AG20443 (cell line): ENCODE measurements around the gene P2RX7.
"Not testable (repeated sequence)": the region's sequence is repeated elsewhere in the genome, so short reads cannot be mapped to it uniquely, and the experiment has no call there.

Source experiments
- DNase-seq: peaks from one replicate; pipeline ENCODE4 v3.0.0; 2012; ENCODE audit warnings: low spot score, mixed read lengths

Gene P2RX7

DNA sequence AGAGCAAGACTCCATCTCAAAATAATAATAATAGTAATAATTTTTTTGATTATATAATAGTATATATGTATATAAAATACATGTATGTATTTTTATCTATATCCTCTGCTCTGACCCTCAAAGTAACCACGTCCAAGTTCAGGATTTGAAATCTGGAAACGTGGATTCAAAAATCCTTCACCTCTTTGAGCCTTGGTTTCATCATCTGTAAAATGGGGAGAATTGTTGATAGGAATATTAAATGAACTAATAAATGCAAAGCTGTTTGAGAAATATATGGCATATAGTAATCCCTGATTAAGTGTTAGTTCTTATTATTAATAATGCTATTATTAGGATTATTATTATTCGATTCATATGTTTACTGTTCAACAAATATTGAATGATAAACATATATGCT, 2.6 kb downstream of the P2RX7 start:
- DNase-seq: no peak

DNA sequence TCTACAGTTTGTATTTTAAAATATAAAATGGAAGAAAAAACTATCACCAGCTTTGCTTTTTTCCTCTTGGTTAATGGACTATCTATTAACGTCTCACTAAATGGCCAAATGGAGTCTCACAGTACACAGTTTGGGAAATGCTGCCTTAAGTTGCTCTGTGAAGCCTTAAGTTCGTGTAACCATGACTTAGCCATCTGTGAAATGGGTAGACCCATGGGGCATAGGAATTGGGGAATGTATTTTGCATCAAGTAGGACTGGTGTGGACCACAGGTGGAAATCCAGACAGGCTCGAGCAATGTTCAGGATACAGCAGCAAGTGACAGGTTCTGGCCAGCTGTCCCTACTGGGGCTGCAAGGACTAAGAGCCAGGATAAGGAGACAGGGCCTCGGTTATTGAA, 4.8 kb downstream of the P2RX7 start:
- DNase-seq: no peak

- no peak for DNase-seq
Measured at GRCh38 chr12:121138284-121138683, 5.6 kb downstream of the P2RX7 start.

GRCh38 chr12:121139286-121139685, 6.6 kb downstream of the P2RX7 start:
- DNase-seq: no peak

GRCh38 chr12:121142171-121142950, 9.7 kb downstream of the P2RX7 start:
- DNase-seq: no peak

DNA sequence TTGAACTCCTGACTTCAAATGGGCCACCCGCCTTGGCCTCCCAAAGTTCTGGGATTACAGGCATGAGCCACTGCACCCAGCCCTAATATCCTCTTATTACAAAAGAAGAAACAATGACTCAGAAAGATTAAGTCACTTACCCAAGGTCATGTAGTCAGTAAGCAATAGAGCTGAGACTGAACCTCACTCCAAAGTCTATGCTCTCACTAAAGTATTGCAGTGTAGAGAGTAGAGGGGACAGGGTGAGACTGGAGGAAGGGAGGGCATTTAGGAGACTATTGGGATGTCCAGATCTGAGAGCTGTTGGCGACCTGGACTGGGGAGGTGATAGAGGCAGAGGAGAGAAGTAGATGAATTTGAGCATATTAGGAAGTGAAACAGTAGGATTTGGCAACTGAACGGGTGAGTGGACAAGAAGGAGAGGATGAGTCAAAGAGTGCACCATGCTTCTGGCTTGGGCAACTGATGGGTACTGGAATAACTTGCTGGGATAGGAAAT, 11.8 kb downstream of the P2RX7 start:
- no peak for DNase-seq

DNA sequence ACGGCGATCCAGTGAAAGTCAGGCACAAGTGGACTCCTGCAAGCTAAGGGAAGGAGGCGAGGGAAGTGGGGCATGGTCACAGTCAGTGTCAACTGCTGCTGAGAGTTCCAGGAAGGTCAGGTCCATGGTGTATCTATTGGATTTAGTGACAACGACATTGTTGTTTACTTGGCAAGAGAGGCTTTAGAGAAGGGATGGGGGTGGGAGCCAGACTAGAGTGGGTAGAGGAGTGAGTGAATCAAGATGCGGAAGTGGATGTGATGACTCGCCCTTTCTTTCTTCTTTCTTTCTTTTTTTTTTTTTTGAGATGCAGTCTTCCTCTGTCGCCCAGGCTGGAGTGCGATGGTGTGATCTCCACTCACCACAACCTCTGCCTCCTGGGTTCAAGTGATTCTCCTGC, 12.5 kb downstream of the P2RX7 start:
- DNase-seq: no peak

GRCh38 chr12:121149289-121149688, 16.6 kb downstream of the P2RX7 start:
- DNase-seq: not testable (repeated sequence)

GRCh38 chr12:121154793-121155375, 22.2 kb downstream of the P2RX7 start:
- DNase-seq: no peak

- DNase-seq: no peak
Measured at GRCh38 chr12:121156365-121156764, 23.7 kb downstream of the P2RX7 start.

DNA sequence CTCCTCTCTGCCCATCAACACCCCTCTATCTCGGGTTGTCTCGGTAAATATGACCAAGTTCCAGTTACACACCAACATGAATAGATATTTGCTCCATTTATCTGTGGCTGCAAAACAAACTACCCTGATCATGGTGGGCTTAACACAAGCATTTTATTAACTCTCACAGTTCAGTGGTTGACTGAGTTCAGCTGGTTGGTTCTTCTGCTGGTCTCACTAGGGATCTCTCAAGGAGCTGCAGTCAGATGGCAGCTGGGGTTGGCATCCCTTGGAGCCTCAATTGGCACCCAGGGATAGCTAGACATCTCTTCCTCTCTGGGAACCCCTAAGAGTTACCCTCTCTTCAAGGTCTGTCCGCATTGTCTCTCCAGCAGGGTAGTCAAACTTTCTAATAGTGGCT, 25.4 kb downstream of the P2RX7 start:
- no peak for DNase-seq

- not testable (repeated sequence) for DNase-seq
Measured at GRCh38 chr12:121158728-121159351, 26.2 kb downstream of the P2RX7 start.

DNA sequence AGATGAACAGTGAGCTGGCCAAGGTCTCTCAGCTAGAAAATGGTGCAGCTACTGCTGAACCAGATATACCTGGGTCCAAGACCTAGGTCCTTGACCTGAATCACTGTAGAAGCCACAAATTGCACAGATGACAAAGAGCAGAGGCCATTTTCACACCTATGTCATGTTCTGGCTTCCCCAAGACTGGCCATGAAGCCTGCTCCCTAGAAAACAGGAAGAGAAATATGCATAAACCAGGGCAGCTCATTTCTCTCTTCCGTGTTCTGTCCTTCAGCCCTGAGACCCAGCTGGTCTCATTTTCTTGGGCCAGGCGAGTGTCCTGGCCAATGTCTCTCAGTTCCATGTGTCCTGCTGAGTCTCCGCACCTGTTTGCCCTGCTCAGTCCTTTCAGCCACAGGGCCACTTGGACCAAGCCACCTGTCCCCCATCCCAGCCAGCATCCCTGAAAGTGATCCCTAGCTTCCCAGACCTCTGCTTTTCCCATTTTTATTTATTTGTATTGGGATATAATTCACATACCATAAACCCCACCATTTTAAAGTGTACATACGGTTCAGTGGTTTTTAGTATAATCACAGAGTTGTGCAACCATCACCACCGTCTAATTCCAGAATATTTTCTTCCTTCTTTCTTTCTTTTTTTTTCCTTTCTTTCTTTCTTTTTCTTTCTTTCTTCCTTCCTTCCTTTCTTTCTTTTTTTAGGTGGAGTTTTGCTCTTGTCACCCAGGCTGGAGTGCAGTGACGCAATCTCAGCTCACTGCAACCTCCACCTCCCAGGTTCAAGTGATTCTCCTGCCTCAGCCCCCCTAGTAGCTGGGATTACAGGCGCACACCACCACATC, 27.0 kb downstream of the P2RX7 start:
- no peak for DNase-seq

DNA sequence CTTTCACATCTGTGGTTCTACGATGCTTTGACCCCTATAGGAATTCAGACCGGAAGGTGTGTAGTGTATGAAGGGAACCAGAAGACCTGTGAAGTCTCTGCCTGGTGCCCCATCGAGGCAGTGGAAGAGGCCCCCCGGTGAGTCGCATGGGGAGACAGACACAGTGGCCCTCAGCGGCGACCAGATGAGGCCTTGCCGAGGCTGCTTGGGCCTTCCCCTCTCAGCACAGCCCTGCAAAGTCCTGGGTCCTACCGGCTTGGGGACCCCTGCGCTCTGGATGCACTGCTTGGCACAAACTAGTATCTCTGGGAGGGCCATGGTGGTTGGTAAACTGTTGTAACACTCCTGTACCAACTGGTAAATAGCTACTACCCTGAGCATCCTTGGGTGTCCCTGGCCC, 29.7 kb downstream of the P2RX7 start:
- DNase-seq: no peak

- no peak for DNase-seq
Measured at GRCh38 chr12:121162985-121163384, 30.3 kb downstream of the P2RX7 start.

- DNase-seq: not testable (repeated sequence)
Measured at GRCh38 chr12:121164839-121165238, 32.2 kb downstream of the P2RX7 start.

GRCh38 chr12:121165316-121165715, 32.6 kb downstream of the P2RX7 start:
- DNase-seq: no peak

- DNase-seq: no peak
Measured at GRCh38 chr12:121166356-121166755, 33.7 kb downstream of the P2RX7 start.

- DNase-seq: peak; percentile 42
Measured at GRCh38 chr12:121167232-121167820, 34.6 kb downstream of the P2RX7 start.

GRCh38 chr12:121167951-121168350, 35.3 kb downstream of the P2RX7 start:
- no peak for DNase-seq

GRCh38 chr12:121170151-121170550, 37.5 kb downstream of the P2RX7 start:
- DNase-seq: no peak
